Choroid plexus epithelial cell (primary cell): ENCODE results near the gene GARIN5A.
A peak's percentile ranks its signal among the peaks of the same experiment; 100 is the strongest.

Experiments
- DNase-seq: peaks from one replicate; pipeline ENCODE4 v3.0.0-alpha.2; 2010; ENCODE audit warnings: low read depth
- H3K4me3 ChIP-seq: 2 replicates; pipeline ENCODE4 v1.5.1; 2011; ENCODE audit warnings: low read depth, mild to moderate bottlenecking, control low read depth, low read length, moderate library complexity
- TF ChIP-seq, protein P1 (sequence below): conservative IDR thresholded peaks from 2 replicates; pipeline ENCODE4 v1.5.1; 2011; ENCODE audit warnings: low read depth, mild to moderate bottlenecking, control low read depth, inconsistent platforms, low read length, moderate library complexity

GARIN5A gene

DNA sequence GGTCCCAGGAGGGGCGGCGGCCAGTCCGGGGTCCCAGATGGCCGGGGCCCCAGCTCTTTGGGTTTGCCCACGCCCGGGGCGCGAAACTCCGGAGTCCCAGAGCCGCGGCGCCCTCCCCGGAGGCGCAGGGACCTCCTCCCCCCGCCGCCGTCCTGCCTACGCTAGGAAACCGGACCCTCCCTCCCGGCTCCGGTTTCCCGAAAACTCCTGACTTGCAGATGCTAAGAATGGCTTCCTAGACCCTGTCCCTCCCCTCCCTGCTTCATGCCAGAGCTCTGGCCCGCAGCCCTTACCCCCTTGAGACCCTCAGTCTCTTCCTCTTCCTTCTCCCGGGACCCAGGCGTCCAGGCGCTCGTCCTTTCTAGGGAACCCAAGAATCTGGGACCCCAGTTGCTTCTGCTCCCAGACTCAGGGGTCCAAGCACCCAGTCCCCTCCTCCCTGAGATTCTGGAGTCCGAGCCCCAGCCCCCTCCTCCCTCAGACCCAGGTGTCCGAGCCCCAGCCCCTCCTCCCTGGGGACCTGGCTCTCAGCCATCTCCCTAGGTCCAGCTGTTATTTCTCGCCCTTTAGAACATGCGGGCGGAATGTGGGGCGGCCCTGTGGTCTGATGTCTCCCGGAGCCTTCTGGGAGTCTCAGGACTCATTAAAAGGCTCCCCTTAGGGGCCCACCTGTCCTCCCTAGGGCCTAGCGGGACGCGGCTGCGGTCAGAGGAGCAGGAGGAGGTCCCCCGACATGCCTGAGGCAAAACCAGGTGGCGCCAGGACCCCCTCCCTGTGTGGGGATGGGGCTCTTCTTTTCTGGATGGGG is 44.2 kb downstream of the GARIN5A start, which contains the start of gene MYBPC2:
TSS of gene MYBPC2 (plus strand) at position 672 of the 808 bp plus-strand sequence. CDS start at position 734, 62 bp downstream.
- H3K4me3 ChIP-seq: peak within 1 kb of the TSS; percentile 63
- TF ChIP-seq, protein P1, sequence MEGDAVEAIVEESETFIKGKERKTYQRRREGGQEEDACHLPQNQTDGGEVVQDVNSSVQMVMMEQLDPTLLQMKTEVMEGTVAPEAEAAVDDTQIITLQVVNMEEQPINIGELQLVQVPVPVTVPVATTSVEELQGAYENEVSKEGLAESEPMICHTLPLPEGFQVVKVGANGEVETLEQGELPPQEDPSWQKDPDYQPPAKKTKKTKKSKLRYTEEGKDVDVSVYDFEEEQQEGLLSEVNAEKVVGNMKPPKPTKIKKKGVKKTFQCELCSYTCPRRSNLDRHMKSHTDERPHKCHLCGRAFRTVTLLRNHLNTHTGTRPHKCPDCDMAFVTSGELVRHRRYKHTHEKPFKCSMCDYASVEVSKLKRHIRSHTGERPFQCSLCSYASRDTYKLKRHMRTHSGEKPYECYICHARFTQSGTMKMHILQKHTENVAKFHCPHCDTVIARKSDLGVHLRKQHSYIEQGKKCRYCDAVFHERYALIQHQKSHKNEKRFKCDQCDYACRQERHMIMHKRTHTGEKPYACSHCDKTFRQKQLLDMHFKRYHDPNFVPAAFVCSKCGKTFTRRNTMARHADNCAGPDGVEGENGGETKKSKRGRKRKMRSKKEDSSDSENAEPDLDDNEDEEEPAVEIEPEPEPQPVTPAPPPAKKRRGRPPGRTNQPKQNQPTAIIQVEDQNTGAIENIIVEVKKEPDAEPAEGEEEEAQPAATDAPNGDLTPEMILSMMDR: no peak
- DNase-seq: peak; percentile 69

DNA sequence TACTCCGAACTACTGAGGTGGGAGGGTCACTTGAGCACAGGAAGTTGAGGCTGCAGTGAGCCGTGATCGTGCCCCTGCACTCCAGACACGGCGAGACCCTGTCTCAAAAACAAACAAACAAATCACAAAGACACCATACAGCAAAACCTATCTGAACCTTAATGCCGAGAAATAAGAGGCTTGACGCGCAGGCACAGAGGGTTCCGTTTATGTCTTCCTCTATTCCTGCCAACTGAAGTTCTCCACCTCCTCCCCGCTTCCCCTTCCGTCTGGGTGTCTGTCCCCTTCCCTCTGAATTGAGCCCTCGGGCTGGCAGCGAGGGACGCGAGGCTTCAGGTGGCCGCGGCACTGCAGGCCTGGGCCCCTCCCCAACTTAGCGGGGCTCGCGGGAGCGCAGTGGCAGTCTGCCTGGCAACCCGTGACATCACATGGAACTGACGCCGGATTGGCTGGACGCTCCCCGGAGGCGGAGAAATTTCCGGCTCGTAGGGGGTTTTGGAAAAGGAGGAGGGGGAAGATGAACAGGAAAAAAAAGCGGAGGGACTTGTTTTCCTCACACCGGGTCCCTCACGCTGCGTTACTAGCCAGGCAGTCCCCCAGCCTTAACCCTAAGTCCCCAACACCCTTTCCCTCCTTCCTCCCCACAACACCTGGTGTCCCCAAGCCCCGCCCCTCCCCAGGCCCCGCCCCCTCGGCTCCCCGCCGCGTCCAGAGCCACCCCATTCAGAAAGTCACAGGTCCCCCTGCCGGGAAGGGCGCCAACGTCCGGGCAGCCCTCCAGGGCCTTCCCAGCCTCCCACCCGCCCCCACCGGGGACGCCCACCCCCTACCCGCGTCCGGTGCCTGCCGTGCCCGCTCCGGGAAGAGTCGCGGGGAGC is 45.1 kb downstream of the GARIN5A start:
- peak; percentile 79 for DNase-seq
- H3K4me3 ChIP-seq: peak overlapping the region; percentile 63
- TF ChIP-seq, protein P1: no peak

DNA sequence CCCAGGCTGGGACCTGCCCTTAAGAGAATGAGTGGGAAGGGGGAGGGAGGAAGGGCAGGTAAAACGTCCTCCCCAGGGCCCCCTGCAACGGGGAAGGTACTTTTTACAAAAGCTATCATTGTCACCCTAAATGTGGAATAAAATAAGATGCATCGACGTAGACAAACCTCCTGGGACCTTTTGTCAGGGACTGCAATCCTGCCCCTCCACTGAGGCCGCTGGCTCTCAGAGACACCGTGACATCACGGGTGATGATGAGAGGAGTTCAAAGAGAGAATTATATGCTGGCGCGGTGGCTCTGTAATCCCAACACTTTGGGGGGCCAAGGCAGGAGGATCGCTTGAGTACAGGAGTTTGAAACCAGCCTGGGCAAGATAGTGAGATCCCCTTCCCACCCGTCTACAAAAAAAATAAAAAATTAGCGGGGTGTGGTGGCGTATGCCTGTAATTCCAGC is 45.7 kb downstream of the GARIN5A start:
- no peak for DNase-seq
- H3K4me3 ChIP-seq: peak overlapping the region; percentile 63
- TF ChIP-seq, protein P1: no peak

DNA sequence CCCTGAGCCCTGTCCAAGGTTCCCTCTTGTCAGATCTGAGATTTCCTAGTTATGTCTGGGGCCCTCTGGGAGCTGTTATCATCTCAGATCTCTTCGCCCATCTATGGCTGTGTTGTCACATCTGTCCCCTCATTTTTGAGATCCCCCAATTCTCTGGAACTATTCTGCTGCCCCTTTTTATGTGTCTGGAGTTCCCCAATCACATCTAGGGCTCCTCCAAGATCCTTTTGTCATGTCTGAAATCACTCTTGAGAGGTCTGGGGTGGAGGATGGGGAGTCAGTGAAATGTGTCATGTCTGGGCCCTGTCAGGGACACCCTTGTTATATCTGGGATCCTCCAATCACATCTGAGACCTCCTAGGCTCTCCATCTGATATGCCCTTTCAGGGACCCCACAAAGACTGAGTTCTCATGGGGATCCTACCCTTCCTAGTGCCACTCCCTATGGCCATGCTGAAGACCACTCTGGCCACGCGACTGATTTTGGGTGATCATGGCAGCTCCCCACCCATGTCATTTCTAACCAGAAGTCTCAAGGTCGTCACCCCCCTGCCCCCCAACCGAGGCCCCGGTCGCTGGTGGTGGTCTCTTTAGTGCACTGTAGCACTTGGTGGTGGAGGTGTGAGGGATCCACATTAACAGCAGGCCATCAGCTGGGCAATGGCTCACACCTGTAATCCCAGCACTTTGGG is 47.7 kb downstream of the GARIN5A start:
- DNase-seq: no peak
- H3K4me3 ChIP-seq: no peak overlapping the region
- TF ChIP-seq, protein P1: no peak

DNA sequence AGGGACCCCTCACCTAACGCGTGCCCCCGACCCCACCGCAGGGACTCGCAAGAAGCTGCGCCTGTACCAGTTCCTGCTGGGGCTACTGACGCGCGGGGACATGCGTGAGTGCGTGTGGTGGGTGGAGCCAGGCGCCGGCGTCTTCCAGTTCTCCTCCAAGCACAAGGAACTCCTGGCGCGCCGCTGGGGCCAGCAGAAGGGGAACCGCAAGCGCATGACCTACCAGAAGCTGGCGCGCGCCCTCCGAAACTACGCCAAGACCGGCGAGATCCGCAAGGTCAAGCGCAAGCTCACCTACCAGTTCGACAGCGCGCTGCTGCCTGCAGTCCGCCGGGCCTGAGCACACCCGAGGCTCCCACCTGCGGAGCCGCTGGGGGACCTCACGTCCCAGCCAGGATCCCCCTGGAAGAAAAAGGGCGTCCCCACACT is 48.6 kb downstream of the GARIN5A start:
- DNase-seq: peak; percentile 95
- TF ChIP-seq, protein P1: no peak
- H3K4me3 ChIP-seq: peak overlapping the region; percentile 34

DNA sequence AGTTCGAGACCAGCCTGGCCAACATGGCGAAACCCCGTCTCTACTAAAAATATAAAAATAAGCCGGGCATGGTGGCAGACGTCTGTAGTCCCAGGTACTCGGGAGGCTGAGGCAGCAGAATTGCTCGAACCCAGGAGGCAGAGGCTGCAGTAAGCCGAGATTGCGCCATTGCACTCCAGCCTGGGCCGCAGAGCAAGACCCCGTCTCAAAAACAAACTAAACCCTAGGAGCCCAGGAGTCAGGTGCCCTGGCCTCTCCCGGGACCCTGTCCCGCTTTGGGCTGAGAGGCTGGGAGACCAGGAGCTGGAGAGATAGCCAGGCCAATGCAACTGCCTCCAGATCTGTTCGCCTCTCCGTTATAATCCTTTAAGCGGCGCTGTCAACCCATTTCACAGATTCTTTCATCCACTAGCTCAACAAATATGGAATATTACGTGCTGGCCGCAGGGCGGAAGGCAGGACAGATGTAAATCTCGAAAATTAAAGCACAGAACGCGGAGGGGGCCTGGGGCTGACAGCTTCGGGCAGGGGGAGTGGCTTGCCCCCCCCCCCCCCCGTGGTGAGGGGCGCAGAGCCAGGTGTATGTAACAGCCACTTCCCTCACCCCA is 49.2 kb downstream of the GARIN5A start:
- TF ChIP-seq, protein P1: no peak
- DNase-seq: no peak
- H3K4me3 ChIP-seq: peak overlapping the region; percentile 34
